ENCODE measurements around the gene STK32C.
"Not testable (repeated sequence)": the region's sequence is repeated elsewhere in the genome, so short reads cannot be mapped to it uniquely, and the experiment has no call there.

STK32C gene

DNA sequence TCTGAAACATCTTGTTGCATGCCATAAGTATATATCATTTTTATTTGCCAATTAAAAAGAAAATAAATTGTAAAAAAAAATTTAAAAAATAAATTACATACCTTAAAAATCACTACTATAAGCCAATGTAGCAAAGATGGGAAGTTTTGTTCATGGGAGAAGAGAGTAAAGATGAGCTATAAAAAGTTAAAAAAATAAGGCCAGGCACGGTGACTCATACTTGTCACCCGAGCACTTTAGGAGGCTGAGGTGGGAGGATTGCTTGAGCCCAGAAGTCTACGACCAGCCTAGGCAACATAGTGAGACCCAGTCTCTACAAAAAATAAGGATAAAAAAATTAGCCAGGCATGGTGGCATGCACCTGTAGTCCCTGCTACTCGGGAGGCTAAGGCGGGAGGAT, 8.4 kb upstream of the STK32C start:
- no peak for DNase-seq

DNA sequence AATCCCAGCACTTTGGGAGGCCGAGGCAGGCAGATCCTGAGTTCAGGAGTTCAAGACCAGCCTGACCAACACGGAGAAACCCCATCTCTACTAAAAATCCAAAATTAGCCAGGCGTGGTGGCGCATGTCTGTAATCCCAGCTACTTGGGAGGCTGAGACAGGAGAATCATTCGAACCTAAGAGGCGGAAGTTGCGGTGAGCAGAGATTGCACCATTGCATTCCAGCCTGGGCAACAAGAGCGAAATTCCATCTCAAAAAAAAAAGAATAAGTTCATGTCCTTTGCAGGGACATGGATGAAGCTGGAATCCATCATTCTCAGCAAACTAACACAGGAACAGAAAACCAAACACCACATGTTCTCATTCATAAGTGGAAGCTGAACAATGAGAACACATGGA, 7.1 kb upstream of the STK32C start:
- not testable (repeated sequence) for DNase-seq

DNA sequence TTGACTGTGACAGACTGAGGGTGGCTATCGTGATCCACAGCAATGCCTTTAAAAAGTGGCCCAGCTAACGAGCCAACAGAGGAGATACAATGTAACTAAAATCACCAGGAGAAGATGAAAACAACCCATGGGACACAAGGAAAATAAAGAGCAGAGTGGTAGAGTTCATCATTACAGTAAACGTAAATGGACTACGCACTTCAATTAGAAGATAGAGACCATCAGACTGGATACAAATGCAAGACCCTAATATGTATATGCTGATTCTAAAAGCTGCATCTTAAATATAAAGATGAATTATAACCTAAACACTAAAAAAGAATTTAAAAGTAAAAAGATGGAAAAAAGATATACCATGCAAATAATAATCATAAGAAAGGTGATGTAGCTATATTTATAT, 6.6 kb upstream of the STK32C start:
- no peak for DNase-seq

DNA sequence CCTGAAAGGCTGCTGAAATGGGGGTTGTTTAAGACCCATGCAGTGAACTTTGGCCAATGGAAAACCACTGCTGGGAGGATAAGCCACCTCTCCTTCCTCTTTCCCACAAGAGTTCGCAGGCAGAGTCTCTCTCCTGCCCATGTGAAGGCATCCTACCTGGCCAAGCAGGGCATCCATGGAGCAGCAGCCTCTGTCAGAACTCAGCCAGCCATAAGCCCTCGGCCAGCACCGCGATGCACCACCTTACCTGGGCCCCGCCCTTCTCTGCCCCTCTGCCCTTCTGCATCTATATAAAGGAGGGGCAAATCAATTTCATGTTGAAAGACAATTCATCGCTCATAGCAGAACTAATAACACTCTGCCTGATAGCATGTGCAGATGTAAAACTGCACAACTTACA, 6.1 kb upstream of the STK32C start:
- no peak for DNase-seq

DNA sequence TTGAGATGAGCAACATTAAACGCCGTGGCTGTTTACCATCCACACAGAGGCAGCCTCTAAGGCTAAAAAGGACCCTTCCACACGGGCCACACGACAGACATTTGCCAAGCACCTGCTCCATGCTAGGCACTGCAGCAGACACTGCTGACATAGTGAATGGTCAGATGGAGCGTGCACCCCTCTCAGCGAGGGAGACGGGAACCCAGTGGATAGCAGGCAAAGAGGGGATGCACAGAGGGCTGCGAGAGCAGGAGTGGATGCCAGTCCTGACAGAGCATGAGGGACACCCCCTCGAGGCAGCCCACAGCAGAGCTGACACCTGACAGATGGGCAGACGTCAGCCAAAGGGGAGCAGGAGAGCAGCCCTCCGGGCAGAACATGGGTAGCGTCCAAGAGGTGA, 5.6 kb upstream of the STK32C start:
- DNase-seq, result no peak

DNA sequence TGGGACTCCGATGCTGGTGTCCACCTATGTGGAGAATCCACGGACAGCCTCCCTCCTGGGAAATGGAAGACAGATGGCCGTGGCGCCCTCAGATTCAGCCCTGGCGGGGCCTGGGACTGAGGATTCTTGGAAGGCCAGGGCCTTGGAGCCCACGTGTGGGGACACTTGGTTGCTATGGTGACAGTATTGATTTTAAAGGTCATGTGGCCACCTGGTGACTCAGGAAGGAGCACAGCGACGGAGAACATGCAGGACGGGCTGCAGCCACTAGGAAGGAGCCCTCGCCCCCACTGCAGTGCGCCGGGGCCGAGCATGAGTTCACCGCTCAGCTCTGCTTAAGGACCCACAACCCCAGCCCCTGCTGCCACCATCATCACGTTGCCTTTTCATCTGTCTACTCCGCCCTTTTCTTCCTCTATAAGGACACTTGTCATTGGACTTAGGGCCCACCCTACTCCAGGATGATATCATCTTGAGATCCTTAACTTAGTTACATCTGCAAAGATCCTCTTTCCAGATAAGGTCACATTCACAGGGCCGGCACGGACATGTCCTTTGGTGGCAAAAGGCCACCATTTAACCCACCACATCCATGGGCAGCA, 3.7 kb upstream of the STK32C start:
- no peak for DNase-seq

DNA sequence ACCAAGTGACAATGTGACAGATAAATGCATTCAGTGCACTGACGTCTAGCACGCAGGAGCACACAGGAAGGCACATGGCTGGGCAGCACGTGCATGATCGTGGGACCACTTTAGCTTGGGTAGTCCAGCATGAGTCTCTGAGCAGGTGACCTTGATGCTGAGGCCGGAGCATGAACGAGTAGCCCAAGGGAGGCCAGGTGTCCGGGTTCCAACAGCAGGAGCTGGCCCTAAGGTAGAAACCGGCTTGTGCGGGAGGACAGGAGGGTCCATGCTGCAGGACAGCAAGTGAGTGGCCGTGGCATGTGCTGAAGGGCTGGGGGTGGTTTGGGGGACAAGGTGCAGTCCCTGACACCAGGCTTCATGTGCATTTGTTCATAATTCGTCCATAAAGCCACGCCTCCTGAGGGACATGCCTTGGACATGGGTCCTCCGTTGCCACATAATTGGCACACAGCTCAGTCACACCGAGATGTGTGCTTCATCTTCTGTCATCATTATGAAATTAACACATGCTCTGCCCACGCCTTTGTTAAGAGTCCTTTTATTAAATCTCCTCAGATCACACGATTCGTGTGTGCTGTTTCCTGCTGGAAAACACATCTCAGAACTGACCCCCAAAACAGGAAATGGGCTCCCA, 3.1 kb upstream of the STK32C start:
- DNase-seq, result no peak

DNA sequence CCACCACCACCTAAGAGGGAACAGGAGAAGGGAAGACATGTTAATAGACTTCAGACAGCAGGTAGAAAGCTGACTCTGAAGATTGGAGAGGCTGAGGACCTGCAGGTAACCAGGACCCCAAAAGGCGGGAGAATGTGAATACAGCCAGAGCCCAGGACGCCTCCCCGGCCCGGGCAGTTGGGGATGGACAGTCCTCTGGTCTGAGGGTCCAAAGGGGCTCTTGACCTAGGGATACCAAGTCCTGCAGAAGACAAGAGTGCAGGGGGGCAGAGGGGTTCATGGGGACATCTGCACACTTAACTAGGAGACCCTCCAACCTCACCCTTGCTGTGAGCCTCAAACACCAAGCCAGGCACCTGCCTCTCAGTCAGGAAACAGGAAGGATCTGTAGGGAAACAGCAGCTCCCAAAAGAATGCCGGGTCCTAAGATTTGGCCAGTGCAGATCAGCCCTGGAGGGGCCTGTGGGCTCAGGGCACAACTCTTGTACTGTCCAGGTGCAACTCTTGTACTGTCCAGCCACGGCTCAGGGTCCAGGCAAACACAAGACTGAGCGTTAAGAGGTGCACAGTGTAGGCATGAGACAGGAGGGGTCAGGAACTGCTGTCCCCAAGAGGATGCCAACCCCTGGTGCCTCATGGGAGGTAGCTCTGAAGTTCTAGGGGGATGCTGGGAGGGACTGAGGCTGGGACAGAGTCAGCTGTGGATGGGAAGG, 2.3 kb upstream of the STK32C start:
- no peak for DNase-seq

DNA sequence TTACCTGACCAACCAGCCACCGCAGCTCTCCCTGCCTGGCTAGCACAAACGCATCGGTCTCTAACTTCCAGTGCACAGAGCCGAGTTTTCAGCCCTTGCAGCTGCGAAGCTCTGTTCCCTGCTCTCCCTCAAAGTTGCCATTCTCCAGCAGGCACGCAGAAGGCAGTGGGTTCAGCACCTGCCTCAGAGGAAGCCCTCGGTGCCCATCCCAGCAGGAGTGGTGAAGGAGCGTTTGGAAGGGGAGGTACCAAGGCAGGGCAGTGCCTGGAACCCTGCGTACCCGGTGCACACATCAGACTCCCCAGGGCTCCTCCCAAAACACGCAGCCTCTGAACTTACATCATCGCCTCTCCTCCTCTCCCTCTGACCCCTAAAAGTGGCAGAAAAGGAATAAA, 1.7 kb upstream of the STK32C start:
- no peak for DNase-seq

DNA sequence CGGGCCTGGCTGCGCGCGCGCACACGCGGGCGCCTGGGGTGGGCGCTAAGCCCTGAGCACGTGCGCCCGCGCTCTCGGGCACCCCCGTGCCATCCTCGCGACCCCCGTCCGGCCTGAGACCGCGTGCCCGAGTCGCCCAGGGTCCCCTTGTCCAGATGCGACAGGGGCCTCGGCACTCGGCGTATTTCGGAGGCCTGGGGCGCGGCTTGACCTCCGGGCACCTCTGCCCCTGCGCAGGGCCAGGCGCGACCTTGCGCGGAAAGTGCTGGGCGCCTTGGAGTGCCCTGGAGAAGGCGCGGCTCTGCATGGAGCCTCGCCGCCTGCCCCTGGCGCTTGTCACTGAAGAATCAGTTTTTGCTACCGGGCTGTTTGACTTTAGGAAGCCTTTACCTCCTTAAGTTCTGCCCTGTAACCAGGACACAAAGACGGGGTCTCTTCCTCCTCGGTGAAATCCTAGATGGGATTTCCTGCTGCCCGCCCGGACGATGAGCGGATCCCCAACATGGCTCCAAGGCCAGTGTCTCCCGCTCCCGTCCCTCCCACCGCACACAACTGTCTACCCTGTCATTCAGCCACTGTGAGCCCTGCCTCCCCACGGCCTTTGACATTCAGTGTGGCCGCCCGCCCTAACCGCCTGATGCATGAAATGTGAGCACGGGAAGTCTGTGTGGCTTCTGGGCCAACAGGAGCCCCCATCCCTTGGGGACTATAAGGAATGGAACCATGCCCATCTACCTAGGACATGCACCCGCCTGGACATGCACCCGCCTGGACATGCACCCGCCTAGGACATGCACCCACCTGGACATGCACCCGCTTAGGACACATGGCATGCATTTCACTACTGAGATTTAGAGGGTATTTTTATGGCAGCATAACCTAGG, 1.1 kb upstream of the STK32C start:
- no peak for DNase-seq

DNA sequence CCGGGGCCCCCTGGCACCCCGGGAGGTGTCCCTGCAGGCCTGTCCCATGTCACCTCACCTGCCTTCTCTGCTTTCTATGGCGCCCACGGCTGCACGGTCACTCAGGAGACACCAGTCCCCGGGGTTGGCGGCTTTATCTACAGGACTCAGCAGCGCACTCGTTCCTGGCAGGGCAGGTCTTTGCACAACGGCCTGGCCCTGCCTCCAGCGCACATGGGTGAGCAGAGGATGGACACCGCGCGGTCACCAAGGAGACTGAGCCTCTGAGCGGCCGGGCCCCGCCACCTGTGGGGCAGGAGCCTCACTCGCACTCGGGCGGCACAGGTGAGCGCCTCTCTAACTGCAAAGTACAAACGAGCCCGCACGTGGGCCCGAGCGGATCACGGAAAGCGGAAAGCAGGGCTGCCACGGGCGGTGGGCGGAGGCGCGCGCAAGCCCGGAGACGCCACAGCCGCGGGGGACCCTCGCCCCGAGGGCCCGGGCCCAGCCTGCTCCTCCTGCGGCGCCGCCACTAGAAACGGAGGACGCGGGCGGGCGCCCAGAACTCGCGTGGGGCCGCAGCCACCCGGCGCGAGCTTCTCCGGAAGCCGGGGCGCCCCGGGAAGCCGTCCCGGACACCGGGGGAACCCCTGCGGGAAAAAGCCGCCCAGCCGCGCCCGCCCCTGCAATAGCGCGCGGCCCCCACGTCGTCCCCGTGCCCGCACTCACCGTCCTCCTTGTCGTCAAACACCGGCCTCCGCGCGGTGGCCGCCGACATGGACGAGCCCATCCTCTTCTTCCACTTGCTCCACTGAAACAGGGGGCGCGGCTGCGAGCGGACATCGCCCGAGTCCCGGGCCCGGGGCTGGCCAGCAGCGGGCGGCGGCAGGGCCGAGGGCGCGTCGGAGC, 642 bp downstream of the STK32C start:
- DNase-seq, result peak; percentile 64

DNA sequence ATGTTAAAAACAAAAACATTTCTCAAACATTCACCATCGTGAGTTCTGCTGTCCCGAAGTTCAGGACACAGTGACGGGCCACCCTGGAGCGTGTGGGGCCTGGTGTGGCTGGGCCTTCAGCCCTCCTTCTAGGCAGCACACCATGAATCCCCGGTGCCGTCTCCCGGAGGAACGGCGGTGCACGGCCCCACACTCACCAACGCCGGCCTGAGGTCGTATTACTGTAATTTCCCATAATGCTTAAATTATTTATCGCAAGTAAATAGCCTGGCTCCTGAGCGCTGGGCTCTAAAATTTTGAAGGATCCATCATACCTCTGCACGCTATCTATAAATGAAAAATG, 1.4 kb downstream of the STK32C start:
- no peak for DNase-seq

DNA sequence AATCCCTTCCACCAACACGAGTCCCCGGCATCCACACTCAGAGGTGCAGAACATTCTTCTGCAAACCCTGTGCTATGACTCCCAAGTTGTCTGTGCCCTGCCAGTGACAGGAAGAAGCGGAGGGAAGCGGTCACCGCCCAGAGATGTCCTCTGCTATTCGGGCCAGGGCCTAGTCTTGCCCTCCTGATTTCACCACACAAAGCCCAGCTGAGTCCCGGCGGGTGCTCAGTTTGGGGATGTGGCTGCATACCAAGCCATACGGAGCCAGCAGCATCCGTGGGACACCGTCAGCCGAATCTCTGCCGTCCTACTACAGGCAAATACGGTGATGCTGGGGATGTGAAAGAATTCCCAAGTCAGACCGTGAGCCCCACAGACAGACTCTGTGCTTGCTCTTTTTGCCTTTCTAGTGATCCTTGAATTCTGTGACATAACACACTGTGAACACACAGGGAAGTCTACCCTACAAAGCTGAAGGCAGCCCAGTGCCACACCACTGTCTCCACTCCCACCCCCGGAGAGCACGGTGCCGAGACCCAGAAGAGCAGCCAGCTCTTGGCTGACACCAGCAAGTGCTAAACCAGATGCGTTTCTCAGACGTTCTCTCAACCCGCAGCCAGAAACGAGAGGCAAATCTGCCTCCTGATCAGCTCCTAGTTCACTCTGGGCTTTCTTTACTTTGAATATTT, 2.0 kb downstream of the STK32C start:
- no peak for DNase-seq

DNA sequence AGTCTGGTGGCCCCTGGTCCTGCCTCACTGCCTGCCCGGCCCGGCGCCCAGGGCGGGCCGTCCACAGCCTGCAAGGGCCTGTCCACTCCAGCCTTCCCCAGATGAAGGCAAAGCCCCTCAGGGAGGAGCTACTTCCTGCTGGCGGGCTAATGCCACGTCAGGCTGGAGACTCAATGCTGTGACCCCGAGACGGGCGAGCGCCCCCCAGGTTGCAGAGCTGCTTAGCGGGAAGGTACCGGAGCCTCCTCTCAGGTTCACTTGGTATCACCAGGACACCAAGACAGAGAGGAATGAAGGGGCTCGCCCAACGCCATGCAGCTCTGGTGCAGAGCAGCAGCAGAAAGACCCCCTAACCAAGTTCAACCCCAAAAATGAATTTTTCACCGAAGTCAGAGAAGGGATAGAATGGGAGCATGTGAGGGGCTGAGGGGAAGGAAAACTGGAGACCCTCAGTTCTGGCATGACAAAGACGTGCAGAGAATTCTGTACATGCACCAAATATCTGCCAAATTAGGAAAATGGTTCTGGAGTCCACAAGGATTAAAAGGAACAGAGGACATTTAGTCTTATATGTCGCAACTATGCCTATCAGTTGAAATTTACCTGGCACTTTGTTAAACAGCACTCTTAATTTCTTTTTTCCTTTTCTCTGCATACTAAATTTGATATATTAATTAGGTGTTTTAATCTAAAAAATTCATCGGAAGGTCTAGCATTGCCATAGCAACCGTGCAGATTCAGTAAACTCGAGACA, 2.8 kb downstream of the STK32C start:
- DNase-seq, result no peak

DNA sequence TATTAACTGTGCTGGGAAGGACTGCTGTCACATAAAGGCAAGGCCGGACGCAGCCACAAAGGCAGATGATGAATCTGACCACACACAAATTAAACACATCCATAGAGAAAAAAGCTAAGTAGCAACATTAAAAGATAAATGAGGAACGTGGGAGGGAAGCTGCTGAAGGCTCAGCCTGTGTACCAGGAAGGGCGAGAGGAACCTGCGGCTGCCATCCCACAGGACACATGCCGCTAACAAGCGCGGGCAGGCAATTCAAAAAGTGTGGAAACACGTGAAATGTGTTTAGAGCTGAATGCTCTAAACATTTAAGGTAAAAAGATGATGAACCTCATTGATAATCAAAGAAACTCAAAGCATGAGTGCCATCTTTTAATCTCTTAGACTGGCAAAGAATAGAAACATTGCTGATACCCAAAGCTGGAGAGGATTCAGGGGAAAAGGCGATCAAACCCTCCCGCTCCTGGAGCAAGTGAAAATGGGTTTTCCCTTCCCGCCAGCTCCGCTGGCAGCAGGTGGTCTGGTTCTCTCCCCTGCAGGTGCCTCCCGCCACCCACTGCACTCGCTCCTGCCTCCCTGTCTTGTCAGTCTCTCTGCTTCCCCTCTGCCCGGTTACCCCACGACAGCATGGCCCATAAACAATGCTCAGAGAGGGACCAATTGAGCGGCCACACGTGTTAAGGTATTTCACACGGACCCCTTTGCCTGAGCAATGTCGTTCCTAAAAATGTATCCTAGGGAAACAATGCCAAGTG, 4.2 kb downstream of the STK32C start:
- no peak for DNase-seq

DNA sequence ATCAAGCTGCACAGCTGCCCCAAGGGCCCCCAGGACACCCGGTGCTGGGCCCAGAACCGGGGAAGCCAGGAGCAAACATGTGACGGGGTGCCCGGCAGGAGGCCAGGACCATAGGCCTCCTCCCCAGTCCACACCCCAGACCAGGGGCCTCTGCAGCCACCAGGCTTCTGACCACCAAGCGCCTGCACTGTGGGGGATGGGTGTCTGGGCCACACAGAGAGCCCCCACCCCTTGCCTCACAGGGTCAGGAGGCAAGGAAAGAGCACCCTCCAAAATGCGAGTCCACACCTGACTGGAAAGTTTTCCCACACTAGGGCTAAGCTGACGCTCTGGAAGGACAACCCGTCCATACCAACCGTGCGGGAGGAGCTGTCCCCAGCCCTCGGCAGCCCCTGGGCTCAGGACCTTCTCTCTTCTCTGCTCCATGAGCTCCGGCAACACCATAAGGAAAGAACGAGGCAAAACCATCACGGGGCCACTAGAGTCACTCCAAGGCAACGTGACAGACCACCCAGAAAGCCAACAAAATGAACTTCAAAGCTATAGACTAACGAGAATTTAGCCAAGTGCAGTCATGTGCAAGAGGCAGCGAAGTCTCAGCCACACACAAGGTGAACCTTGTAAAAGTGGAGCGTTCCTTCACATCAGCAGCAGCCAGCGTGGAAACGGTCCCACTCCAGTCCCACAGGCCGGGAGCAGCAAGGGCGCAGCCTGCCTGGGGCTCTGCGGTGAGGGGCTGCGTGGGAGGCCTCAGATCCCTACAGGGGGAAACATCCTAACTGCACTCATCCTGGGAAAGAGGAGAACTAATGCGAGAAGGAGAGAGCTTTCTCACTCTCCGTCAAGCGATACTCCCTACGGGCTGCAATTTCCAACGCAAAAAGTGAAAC, 5.1 kb downstream of the STK32C start:
- DNase-seq, result no peak

DNA sequence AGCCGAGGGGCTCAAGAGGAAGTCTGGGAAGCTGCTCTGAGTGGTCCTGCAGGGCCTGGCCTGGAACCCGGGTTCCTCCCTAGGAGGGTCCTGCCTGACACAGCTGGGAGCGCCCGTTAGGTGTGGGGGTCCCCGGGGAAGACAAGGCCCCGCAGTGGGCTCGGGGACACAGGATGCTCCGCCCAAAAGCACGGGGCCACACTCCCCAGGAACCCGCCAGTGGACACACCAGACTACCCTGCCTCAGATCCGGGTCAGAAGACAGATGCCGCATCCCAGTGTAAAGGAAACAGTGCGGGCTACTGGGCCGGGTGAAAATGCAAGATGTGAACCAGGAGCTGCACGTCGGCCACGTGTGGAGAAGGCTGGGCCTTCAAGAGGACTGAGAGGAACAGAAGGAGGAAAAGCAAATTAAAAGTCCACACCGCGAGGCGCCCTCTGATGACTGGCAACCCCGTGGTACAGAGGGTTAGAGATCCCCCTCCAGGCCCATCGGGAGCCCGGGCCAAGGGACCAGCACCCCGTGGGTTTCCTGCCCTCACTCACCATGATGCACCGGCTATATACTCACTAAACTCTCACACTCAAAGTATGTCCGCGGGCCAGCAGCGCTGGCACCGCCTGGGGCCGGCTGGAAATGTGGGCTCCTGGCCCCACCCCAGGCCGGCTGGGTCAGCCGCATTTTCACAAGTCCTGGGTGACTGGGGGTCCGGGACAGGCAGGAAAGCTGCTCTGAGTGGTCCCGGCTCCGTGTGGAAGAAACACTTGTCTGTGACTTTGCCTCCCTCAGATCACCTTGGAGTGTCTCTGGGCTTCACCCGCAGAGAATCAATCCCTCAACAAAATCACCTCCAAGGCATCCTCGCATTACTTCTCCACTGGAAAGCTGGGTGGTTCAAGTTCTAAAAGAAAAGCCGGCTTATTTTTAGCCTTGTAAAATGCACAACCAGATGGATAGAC, 6.1 kb downstream of the STK32C start:
- no peak for DNase-seq

DNA sequence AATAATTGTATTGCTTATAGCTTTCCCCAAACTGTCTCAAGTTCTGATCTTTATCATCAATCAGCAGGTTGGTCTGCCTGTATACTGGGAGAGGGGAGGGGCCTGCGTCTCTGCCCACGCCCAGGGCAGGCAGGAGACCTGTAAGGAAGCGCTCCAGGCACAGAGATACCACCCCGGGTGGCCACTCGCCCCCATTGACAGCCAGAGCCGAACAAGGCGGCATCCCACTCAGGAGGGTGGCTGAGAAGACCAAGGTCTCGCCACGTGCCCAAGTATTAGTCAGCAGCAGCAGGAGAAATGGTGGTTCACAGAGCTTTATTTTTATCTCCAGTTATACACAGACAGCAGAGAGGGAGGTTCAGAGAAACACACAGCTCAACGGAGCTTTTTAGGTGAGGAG, 7.2 kb downstream of the STK32C start:
- DNase-seq, result no peak
